ENCODE measurements around the gene ZKSCAN3. TPM values are rescaled to one million over a fixed set of nuclear protein-coding genes. Genes with fewer than 3 reads are reported as not detected.

Gene ZKSCAN3
- total and polyA plus RNA-seq, 2 of the 8 experiments (the other 6 are each of a cell fraction or from before 2014, with no cell fraction given) = 2.7 to 9.8 TPM

DNA sequence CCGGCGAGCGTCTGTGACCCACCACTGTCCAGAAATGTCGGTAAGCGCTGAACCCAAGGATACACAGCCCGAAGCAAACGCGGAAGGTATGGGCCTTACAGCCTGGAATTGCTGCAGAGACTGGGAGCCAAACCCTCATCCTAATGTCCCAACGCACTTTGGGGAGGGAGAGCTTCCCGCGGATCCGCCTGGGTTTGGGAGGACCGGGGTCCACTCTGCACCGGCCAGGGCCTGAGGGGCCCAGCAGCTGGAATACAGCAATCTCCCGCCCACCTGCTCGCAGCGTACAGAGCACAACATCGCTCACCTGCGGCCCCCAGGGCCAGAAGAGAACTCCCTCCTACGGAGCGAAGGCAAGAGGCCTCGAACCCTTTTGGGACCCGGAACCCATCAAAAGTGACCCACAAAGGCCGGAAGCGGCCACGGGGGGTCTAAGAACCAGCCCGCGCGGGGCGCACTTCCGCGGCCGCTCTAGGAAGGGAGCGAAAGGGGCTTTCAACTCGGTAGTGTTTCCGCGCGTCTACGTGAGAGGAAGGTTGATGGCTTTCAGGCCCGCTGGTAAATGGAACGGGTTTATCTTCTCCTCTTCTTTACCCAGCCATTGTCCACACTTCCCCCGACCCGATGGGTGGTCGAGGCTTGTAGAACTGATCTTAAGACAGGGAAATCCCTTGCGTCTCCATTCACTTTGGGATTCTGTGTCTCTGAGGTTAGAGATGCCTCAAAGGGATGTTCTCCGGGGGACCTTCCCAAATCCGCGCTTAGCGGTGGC lies 49.8 kb downstream of the ZKSCAN3 start, which contains the start of gene ZSCAN12:
TSS of gene ZSCAN12 (minus strand) at position 398 of the 772 bp plus-strand sequence. CDS start 1,342 bp downstream, outside the sequence.
- Histone ChIP-seq H2AFZ (ENCODE audit: low read length) (peak within 1 kb of the TSS; percentile 99), H3K36me3 (ENCODE audit: control insufficient read depth in 2 of 4, insufficient read depth in 4 of 4, low read length in 3 of 4) (peaks cover 2 to 17% (median 9%) of the 10 kb centered on the region in 4 experiments; a peak in 5 of 8 replicates), H2BK120ac (replicated peaks; ENCODE audit: low read depth, low read length) (peak within 1 kb of the TSS; percentile 34), H4K20me1 (replicated peaks in 1 of 2; ENCODE audit: control insufficient read depth in 1 of 2, insufficient read depth in 2 of 2, low read length in 2 of 2) (peaks cover 0 to 1% of the 10 kb centered on the region in 2 experiments), H3K79me1 (ENCODE audit: low read depth, low read length) (no peaks in the 10 kb centered on the region), H3K56ac (replicated peaks; ENCODE audit: insufficient read length, low read depth, low read length) (peak within 1 kb of the TSS; percentile 71), H3K27me3 (replicated peaks in 1 of 4; ENCODE audit: control insufficient read depth in 3 of 4, extremely low read depth in 1 of 4, insufficient read depth in 3 of 4, low read length in 3 of 4) (peaks cover 0 to 3% (median 0%) of the 10 kb centered on the region in 4 experiments; a peak in 2 of 7 replicates), H3K4me2 (ENCODE audit: insufficient read depth in 1 of 2, low read depth in 2 of 2, low read length in 2 of 2) (peak within 1 kb of the TSS; percentile 65 to 91), H2BK20ac (ENCODE audit: low read length) (peak within 1 kb of the TSS; percentile 34; the same call in 1 of the 2 replicates), H3K4me1 (replicated peaks in 1 of 4; ENCODE audit: control insufficient read depth in 3 of 4, insufficient read depth in 4 of 4, low read length in 3 of 4) (peaks cover 0 to 2% (median 0%) of the 10 kb centered on the region in 4 experiments; a peak in 4 of 7 replicates), H3K18ac (ENCODE audit: extremely low read depth, low read length) (peak within 1 kb of the TSS; percentile 97), H3K4me3 (ENCODE audit: extremely low read depth in 1 of 4, insufficient read depth in 2 of 4, low read depth in 3 of 4, low read length in 4 of 4) (peak within 1 kb of the TSS; percentile 67 to 97 (median 93)), H3K9ac (replicated peaks in 1 of 4; ENCODE audit: extremely low read depth in 1 of 4, low read depth in 3 of 4, low read length in 3 of 4) (peak within 1 kb of the TSS; percentile 78 to 88 (median 82)), H2AK5ac (ENCODE audit: low read depth, low read length) (no peak within 1 kb of the TSS), H3K23ac (ENCODE audit: insufficient read length) (no peak within 1 kb of the TSS), H3K27ac (ENCODE audit: low read depth, low read length) (peak within 1 kb of the TSS; percentile 80), H4K91ac (replicated peaks; ENCODE audit: insufficient read length, low read length) (peak within 1 kb of the TSS; percentile 32), H2BK12ac (ENCODE audit: low read depth, low read length) (no peak within 1 kb of the TSS), H3K14ac (ENCODE audit: insufficient read length) (no peak within 1 kb of the TSS), H3K4ac (replicated peaks; ENCODE audit: insufficient read length, low read depth, low read length) (no peak within 1 kb of the TSS), H2BK15ac (ENCODE audit: low read length) (peak within 1 kb of the TSS; percentile 31), H3K9me3 (ENCODE audit: insufficient read depth in 2 of 2, low read depth in 1 of 2, low read length in 1 of 2) (no peaks in the 10 kb centered on the region), H4K5ac (ENCODE audit: insufficient read length, low read depth, low read length) (peak within 1 kb of the TSS; percentile 77), H3K79me2 (ENCODE audit: control insufficient read depth in 1 of 2, insufficient read depth in 2 of 2, low read length in 2 of 2) (peaks cover 0 to 41% of the 10 kb centered on the region in 2 experiments; a peak in 3 of 4 replicates), H4K8ac (ENCODE audit: extremely low read depth, insufficient read depth, low read length) (peak within 1 kb of the TSS; percentile 69; the same call in 1 of the 2 replicates), H2BK5ac (ENCODE audit: low read depth, low read length) (peak within 1 kb of the TSS; percentile 84), H3K23me2 (ENCODE audit: low read depth, low read length) (no peaks in the 10 kb centered on the region)
- CTCF ChIA-PET (ENCODE audit: partially characterized antibody) = interaction anchor here (0.6 to 1.9 kb wide), 5 partner anchors 16 to 143 kb away, joined by 3 to 9 read pairs (median 3); partner anchors contain the start of gene ZSCAN23
- FAIRE-seq = peak; percentile 77
- peak; percentile 62 to 91 for DNase-seq (ENCODE audit: low read depth in 1 of 2, low spot score in 2 of 2)
- POLR2A ChIA-PET (ENCODE audit: partially characterized antibody) = interaction anchor here (0.7 to 7.1 kb wide), 10 partner anchors 10 to 223 kb away, joined by 3 to 62 read pairs (median 4); partner anchors contain the start of gene ZSCAN23
- WGBS, 2 experiments (ENCODE audit: extremely low coverage in 1 of 2, insufficient coverage in 1 of 2, insufficient read length in 1 of 2, insufficient replicate concordance in 2 of 2, low coverage in 1 of 2, low lambda C conversion rate in 2 of 2, missing lambda C conversion rate in 1 of 2) = 1% methylated on average over 44 of the region's 49 CpGs; no CpG with 5 or more reads in 1 of the 2 experiments

Measured in H1 (cell line).